HG02610 (cell line): ENCODE measurements around the gene IL4I1.

ENCODE experiments used
- ATAC-seq: cut with Tn5 transposase; IDR thresholded peaks from one replicate; pipeline ENCODE4 v1.9.1; 2021; ENCODE audit warnings: mild to moderate bottlenecking, moderate library complexity; ENCODE audit not compliant: unreplicated experiment

The IL4I1 gene, protein sequence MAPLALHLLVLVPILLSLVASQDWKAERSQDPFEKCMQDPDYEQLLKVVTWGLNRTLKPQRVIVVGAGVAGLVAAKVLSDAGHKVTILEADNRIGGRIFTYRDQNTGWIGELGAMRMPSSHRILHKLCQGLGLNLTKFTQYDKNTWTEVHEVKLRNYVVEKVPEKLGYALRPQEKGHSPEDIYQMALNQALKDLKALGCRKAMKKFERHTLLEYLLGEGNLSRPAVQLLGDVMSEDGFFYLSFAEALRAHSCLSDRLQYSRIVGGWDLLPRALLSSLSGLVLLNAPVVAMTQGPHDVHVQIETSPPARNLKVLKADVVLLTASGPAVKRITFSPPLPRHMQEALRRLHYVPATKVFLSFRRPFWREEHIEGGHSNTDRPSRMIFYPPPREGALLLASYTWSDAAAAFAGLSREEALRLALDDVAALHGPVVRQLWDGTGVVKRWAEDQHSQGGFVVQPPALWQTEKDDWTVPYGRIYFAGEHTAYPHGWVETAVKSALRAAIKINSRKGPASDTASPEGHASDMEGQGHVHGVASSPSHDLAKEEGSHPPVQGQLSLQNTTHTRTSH

DNA sequence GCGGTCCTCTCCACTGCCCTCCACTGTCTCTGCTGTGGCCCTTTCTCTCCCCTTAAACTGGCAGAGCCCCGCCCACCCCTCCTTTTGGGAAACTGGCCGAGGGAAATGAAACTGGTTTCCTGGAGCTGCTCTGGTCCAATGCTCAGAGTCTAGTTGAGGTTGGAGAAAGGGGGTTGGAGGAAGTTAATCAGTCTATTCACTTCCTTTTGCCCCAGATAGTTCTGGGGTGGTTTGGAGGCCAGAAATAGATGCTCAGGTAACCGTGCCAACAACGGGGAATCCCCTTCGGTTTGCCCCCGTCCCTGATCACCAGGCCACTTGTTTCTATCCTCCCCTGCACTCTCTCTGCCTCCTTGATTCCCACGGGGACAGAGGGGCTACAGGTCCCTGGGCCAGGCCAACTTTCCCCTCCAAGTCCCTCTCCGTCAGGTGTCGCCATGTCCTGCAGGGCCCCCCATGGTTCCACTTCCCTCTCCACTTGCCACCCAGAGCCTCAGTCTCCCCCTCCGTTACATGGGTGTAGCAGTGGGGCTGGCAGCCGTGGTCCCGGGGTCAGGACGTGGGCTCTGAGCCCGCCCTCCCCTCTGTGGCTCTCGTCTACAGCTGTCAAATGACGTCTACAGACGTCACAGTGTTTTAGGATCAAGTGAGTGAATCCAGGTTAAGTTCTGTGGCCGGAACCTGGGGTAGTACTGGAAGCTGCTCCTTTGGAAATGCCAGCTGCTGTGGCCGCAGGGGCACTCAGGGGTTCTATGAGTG lies at the start of gene IL4I1:
Gene IL4I1, minus strand, starts transcription at position 25 of the 759 bp plus-strand sequence. CDS start 727 bp downstream, outside the sequence.
- peak; percentile 54 for ATAC-seq

DNA sequence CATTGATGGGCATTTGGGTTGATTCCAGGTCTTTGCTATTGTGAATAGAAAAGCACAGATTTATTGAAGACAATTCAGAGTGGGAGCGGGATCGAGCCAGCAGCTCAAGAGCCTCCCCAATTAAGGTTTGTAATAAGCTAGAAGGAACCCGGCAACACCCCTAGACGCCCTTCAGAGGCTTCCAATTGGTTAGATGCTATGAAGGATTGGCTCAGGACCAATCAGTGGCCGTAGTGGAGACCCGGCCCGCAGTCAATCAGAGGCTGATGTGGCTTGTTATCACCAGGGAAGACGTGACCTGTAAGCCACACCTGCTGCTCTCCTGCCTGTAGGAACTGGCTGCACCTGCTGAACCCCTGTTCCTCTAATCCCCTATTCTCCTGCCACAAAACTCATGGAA lies 49.7 kb upstream of the IL4I1 start:
- no peak for ATAC-seq

DNA sequence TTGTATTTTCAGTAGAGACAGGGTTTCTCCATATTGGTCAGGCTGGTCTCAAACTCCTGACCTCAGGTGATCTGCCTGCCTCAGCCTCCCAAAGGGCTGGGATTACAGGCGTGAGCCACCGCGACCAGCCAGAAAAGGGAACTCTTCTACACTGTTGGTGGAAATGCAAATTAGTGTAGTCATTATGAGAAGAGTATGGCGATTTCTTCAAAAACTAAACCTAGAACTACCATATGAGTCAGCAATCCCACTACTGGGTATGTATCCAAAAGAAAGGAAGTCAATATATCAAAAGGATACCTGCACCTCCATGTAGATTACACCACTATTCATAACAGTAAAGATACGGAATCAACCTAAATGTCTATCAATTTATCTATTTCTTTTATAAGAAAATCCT lies 47.9 kb upstream of the IL4I1 start:
- ATAC-seq: peak; percentile 44

DNA sequence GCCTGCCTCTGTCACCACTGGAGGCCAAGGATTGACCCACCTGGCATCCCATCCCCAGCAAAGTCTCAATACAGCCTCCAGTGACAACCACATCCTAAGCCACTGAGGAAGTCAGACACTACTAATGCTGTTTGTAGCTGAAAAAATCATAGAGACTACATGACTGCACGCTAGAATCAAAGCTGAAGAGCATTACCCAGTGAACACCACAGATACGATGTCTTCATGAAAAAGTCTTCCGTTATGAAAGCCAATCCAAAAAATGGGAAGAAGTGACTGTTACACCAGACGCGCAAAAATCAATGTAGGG lies 43.8 kb upstream of the IL4I1 start:
- no peak for ATAC-seq

DNA sequence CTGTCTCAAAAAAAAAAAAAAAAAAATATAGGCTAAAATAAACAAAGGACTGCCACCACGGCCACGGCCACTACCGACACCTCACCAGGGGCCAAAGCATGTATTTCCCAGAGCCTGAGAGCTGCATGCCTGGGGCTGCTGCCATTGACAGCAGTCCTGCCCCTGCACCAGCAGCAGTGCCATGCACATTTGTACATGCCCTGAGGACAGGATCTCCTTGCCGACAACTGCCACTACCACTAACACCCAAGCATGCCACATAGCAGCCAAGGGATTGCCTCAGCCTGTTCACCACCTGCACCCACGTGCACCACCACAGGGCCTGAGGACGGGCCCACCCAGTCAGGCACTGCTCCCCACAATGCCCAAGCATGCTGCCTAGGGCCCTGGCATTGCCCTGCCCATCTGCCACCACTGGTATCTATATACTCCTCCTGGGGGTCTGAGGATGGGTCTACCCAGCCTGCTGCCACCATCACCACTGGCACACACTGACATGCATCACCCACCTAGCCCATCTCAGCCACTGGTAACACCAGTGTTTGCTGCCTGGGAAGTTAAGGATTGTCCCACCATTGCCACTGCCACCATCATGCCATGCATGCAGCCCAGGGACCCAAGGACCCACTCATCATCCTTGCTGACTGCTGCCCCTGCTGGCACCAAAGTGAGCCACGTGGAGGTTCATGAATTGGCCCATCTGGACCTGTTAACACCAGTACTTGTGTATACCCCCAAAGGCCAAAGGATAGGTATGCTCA lies 43.2 kb upstream of the IL4I1 start:
- ATAC-seq: no peak

DNA sequence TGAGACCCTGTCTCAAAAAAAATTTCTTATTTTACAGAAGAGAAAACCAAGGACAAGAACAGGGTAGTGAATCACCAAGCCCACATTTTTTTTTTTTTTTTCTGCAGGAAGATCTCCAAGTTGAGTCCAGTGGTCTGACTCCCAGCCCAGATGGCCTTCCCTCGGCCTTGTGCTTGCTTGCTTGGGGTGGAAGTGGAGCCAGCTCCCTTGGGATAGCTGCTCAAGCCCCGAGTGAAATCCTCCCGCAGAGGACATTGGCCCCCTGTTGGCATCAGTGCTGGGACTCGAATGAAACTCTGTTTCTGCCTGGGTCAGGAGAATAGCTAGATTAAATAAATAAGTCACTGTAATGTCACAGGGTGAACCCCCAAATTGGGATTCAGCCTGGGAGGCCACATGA lies 42.0 kb upstream of the IL4I1 start:
- no peak for ATAC-seq

DNA sequence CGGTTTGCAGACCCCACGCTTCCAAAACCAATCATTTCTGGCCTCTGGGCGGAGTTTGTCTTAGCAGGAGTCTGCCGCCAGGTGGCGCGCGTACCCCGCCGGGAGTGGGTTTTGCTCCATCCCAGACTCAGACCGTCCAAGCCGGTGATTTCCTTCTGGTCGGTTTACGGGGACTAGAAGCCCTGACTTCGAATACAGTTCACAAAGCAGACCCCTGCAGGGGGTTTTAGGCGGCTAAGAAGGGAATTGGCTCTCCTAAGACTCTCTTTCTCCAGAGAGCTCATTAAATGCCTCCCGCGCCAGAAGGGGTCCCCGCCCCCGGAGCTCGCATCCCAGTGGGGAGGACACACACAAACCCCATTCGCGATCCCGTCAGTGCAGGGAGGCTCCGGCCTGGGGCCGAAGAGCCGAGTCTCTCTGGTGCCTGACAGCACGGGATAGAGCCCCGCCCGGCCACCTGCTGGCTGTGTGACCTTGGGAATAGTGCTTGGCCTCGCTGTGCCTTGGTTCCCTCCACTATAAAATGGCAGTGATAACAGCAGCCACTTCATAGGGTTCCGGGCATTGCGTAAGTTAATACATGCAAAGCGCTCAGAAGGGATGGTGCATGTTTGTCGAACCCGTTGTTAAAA lies 41.2 kb upstream of the IL4I1 start:
- ATAC-seq: no peak

DNA sequence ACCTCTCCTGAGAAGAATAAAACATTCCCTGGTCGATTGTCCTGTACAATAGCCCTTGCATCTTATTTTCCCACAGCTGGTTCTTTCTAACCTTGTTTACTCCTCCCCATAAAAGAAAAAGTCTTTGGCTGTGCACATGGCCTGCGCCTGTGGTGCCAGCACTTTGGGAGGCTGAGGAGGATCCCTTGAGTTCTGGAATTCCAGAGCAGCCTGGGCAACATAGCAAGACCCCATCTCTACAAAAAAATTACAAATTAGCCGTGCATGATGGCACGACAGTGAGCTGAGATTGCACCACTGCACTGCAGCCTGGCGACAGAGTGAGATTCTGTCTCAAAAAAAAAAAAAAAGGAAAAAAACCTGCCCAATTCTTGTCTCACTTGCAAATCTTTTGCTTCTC lies 39.9 kb upstream of the IL4I1 start:
- no peak for ATAC-seq

DNA sequence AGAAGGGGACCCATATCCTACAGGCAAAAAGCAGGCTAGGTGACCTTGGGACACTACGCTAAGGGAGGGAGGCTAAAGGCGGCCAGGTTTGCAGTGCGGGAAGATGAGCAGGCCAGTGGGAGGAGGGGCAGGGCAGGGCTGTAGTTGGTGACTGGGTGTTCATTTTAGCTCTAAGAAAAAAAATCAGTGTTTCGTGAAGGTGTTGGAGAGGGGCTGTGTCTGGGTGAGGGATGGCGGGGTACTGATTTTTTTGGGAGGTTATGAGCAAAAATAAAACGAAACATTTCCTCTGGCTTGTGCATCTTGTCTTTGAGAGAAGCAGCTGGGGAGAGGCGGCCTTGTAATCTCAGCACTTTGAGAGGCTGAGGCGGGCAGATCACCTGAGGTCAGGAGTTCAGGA lies 37.0 kb upstream of the IL4I1 start:
- no peak for ATAC-seq

DNA sequence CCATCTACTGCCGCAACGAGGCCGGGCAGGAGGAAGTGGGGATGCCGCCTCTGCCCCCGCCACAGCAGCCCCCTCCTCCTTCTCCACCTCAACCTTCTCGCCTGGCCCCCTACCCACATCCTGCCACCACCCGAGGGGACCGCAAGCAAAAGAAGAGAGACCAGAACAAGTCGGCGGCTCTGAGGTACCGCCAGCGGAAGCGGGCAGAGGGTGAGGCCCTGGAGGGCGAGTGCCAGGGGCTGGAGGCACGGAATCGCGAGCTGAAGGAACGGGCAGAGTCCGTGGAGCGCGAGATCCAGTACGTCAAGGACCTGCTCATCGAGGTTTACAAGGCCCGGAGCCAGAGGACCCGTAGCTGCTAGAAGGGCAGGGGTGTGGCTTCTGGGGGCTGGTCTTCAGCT lies 36.0 kb upstream of the IL4I1 start:
- ATAC-seq: no peak

DNA sequence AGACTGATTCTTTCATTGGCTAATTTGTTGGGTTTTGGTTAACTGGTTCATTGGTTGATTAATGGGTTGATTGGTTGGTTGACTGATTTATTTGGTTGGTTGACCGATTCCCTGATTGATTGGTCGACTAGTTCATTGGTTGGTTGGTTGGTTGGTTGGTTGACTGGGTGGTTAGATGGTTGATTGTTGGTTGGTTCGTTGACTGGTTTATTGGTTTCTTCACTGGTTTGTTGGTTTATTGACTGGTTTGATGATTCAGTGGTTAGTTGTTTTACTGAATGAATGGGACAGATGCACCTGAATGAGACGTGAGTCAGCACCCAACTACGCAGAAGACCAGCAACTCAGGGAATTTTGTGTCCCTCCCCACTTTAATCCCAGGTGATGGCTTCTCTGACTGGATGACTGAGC lies 35.4 kb upstream of the IL4I1 start:
- no peak for ATAC-seq

DNA sequence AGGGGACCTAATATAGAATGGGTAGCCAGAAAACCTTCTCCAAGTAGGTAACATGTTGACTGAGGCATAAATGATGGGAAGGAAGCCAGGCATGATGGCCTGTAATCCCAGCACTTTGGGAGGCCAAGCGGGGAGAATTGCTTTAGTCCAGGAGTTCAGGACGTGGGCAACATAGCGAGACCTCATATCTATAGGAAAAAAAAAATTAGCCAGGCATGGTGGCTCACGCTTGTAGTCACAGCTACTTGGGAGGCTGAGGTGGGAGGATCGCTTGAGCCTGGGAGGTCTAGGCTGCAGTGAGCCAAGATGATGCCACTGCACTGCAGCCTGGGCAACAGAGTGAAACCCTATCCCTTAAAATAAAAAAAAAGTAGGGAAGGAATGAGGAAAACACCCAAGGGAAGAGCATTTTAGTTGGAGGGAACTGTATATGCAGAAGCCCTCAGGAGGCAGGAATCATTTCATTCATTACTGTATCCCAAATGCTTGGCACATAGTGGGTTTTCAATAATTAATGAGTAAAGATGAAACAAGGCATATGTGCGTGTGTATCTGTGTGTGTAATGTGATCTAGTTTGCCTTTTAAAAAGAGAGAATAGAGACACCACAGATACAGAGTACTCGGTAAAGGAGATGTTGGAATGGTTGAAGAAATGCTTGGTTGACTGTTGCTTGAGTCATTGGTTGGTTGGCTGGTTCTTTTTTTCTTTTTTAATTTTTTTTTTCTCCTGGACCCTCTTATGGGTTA lies 34.8 kb upstream of the IL4I1 start:
- no peak for ATAC-seq

DNA sequence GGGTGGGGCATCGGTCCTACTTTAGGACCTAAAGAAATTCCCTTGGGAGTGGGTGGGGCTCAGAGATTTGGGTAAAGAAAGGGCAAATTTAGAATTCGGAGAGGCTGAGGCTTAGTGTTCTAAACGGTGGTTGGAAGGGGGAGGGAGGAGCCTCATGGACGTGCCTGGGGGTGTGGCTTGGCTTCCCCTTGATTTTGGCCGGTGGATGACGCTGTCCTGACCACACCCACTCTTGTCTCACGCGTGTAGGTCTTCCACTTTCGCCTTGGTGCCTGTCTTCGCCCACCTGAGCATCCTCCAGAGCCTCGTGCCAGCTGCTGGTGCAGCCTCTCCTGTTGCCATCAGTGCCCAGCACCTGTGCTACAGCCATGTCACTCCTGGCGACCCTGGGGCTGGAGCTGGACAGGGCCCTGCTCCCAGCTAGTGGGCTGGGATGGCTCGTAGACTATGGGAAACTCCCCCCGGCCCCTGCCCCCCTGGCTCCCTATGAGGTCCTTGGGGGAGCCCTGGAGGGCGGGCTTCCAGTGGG lies 33.9 kb upstream of the IL4I1 start:
- ATAC-seq: no peak

DNA sequence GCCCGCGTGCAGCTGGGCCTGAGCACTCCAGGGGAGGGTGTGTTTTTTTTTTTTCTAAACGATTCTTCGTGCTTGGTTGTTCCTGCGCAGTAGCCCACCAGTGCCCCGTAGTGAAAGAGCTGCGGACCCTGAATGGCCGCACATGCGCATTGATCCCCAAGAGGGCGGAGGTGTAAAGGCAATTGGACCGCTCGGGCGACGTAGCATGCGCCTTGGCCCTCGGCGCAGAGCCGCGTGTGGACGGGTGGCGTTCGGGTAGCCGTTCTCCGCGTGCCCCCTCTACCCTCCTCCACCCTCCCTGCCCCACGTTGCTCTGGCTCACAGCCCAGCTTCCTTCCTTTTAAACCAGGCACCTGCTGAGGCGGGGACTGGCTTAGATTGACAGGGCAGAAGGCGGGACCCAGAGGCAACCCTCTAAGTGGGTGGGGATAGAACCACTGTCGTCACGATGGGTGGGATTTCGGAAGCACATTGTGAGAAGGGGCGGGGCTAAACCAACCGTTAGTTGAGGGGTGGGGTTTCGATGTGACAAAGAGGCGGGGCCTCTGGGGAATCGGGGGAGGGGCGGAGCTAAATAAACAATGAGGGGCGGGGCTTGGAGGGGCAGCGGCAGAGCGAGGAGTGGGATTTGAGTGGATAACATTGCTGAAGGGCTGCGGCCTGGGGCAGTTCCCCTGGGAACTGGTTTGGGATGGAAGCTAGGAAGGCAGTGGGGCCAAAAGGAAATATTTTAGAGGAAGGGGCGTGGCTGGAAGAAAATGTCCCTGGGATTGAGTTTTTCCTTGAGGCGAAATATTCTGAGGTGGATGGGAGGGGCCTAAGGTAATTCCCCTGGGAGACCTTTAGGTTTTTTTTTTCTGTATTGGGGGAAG lies 33.2 kb upstream of the IL4I1 start:
- peak; percentile 71 for ATAC-seq

DNA sequence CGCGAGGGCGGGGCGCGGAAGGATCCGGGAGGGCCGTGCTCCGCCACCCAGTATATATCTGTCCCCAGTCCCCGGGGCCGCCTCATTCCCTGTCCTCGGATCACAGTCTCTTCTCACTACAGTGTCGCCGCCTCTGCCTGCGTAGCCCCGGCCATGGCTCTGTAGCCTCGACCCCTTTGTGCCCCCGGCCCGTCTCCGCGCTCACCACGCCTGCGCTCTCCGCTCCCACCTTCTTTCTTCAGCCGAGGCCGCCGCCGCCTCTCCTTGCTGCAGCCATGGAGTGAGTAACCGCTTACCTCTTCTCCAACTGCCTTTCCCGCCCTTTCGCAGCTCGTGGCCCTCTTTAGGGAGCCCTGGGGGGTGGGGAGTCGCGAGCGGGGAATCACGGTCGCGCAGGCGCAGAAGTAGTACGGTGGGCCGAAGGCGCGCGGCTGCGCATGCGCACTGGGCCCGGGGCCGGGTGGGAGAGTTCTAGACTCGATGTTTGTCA lies 32.5 kb upstream of the IL4I1 start, which contains the start of the genes ATF5 and NUP62:
Gene ATF5, plus strand, starts transcription at position 85 of the 490 bp plus-strand sequence. CDS start 1,646 bp downstream, outside the sequence.
Gene NUP62, minus strand, starts transcription at position 384 of the 490 bp plus-strand sequence. CDS start 19,697 bp downstream, outside the sequence.
- peak; percentile 55 for ATAC-seq

DNA sequence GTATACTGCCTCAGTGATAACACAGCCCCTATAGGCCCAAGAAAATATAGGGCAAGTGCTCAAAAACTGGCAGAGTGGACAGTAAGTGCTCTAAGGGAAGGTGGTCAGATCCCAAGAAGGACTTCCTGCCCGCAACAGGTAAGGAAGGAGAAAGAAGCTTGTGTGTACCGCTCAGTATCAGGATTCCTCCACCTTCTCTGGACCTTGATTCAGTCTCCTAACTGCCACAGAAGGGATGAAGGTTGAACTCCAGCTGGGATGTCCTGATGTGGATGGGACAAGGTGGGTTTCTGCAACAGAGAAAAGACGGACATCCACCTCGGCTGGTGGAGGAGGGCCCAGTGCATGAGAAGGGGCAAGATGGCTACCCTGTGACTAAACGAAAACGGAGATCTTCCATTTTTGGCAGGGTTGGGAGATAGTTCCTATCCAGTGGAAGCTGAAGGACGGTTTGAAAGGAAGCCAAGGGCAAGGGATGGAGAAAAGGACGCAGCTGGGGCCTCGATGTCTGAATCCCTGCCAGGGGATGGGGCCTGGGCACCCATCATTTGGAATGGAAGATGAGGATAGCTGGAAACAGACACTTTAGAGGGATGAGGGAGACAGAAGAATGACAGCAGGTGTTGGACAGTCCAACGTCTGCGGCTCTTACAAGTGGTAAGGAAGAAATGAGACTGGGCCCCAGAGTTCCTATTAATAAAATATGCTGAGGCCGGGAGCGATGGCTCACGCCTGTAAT lies 31.0 kb upstream of the IL4I1 start:
- ATAC-seq: no peak

DNA sequence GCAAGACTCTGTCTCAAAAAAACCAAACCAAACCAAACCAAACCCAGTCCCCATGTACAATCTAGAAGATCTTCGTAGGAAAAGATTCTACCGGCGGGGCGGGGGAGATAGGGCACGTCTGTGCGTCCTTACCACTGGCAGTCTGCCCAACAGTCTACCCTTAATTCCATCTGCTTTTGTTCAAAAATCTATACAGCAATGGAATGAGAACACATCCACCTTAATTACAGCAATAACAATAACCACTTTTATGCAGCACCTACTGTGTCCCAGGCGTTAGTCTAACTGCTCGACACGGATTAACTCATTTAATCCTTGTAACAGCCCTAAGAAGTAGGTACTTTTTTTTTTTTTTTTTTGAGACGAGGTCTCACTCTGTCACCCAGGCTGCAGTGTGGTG lies 29.8 kb upstream of the IL4I1 start:
- no peak for ATAC-seq

DNA sequence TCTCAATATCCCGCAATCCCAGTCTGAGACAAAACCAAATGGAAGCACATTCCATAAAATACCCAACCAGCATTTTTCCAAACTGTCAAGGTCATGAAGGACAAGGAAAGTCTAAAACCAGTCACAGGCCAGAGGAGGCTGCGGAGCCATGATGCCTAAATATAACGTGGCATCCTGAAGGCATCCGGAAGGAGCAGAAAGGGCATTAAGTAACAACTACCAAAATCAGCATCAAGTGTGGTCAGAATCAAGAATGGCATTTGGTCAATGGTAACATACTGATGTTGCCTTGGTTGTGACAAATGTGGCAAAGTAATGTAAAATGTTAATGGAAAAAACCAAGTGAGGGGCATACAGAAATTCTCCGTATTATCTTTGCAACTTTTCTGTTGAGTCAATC lies 28.8 kb upstream of the IL4I1 start:
- no peak for ATAC-seq
